Osteoblast (primary cell): ENCODE results near the gene CHCHD3. TPM values are rescaled to one million over a fixed set of nuclear protein-coding genes. Genes with fewer than 3 reads are reported as not detected.

ENCODE experiments used
- DNase-seq: peaks from one replicate; pipeline ENCODE4 v3.0.0; 2011; ENCODE audit warnings: low spot score, mixed read lengths; ENCODE audit not compliant: insufficient read length; ENCODE audit errors: missing footprints
- H2AFZ ChIP-seq: 2 replicates; pipeline ENCODE4 v1.6.0; 2011; ENCODE audit warnings: mild to moderate bottlenecking, low read length
- H3K27ac ChIP-seq: 2 replicates; pipeline ENCODE4 v1.5.1; 2011; ENCODE audit warnings: mild to moderate bottlenecking, low read depth, low read length, moderate library complexity
- H3K27me3 ChIP-seq: 2 replicates; pipeline ENCODE4 v1.6.0; 2012; ENCODE audit warnings: mild to moderate bottlenecking, control low read depth, inconsistent platforms, low read length, moderate library complexity; ENCODE audit not compliant: insufficient read depth
- H3K36me3 ChIP-seq: 2 replicates; pipeline ENCODE4 v1.5.1; 2011; ENCODE audit warnings: mild to moderate bottlenecking, low read length, control low read depth, moderate library complexity; ENCODE audit not compliant: insufficient read depth
- H3K4me1 ChIP-seq: 2 replicates; pipeline ENCODE4 v1.5.1; 2011; ENCODE audit warnings: mild to moderate bottlenecking, low read length, control low read depth, moderate library complexity; ENCODE audit not compliant: insufficient read depth
- H3K4me2 ChIP-seq: 2 replicates; pipeline ENCODE4 v1.6.0; 2011; ENCODE audit warnings: mild to moderate bottlenecking, low read length; ENCODE audit not compliant: insufficient read depth
- H3K4me3 ChIP-seq: fragments of 200-600 bp; sonication (generic); 3 replicates; pipeline ENCODE4 v1.5.1; 2012; ENCODE audit warnings: mild to moderate bottlenecking, low read length, inconsistent platforms; ENCODE audit not compliant: insufficient read depth
- H3K79me2 ChIP-seq: 2 replicates; pipeline ENCODE4 v1.6.0; 2012; ENCODE audit warnings: mild to moderate bottlenecking, low read length, control low read depth, inconsistent platforms; ENCODE audit not compliant: insufficient read depth
- H3K9me3 ChIP-seq: 2 replicates; pipeline ENCODE4 v1.5.1; 2011; ENCODE audit warnings: low read depth, low read length, control low read depth
- H4K20me1 ChIP-seq: 2 replicates; pipeline ENCODE4 v1.6.0; 2012; ENCODE audit warnings: mild to moderate bottlenecking, low read length, control low read depth; ENCODE audit not compliant: insufficient read depth
- CTCF ChIP-seq: IDR thresholded peaks from 2 replicates; pipeline ENCODE4 v1.5.1; 2011; ENCODE audit warnings: mild to moderate bottlenecking, low read depth, low read length, moderate library complexity; ENCODE audit errors: extremely low read depth
- total RNA-seq: library from RNA; depleted of rRNA; stranded (reverse); fragments of >200 nt; gene quantifications from 2 replicates; pipeline ENCODE4 v1.2.3, GENCODE V29; 2012

CHCHD3 gene
- total RNA-seq, 1 donor, result 89.8 TPM

DNA sequence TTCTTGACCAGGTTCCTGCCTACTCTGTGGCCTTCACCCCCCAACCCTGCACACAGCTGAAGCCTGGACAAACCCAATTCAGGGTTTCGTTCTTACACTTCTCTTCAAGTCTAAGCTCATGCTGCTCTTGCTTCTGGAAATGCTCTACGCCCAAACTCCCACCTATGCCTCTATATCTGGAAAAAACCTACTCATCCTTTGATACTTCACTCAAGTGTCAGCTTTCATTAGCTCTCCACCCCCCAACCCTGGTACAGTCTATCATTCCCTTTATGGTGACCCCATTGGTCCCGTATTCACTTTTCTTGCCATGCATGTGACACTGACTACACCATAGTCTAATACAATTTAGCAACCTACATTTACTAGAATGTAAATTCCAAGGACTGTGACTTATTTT is 284.7 kb downstream of the CHCHD3 start:
- no peak overlapping the region for H2AFZ ChIP-seq
- no peak for TF ChIP-seq CTCF
- peaks cover 4% of the 10 kb centered on the region for H3K36me3 ChIP-seq
- H4K20me1 ChIP-seq, result peaks cover 3% of the 10 kb centered on the region
- peaks cover 7% of the 10 kb centered on the region for H3K4me1 ChIP-seq
- H3K4me2 ChIP-seq, result no peak overlapping the region
- H3K27me3 ChIP-seq, result no peaks in the 10 kb centered on the region
- no peak overlapping the region for H3K4me3 ChIP-seq
- no peaks in the 10 kb centered on the region for H3K9me3 ChIP-seq
- no peak overlapping the region for H3K27ac ChIP-seq
- no peaks in the 10 kb centered on the region for H3K79me2 ChIP-seq
- no peak for DNase-seq

DNA sequence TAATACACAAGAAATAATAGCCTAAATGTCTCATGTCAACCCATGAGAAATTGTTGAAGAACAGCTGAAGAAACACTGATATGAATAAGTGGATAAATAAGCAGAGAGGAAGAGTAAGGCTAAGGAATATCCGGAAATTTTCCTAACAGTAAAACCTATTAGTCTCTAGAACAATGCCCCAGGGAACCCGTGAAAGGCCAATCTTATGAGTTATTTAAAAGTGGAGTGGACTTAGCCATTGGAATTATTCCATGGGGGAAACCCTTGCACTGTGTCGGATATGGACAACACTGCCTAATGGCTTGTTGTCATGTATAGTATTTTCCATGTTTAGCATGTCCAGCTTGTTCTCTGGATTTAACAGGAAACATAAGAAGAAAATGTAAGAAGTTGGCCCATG is 288.4 kb downstream of the CHCHD3 start:
- no peak overlapping the region for H3K27ac ChIP-seq
- no peaks in the 10 kb centered on the region for H3K9me3 ChIP-seq
- H2AFZ ChIP-seq, result no peak overlapping the region
- H3K27me3 ChIP-seq, result no peaks in the 10 kb centered on the region
- H4K20me1 ChIP-seq, result peaks cover 3% of the 10 kb centered on the region
- H3K4me1 ChIP-seq, result peaks cover 5% of the 10 kb centered on the region
- peaks cover 4% of the 10 kb centered on the region for H3K36me3 ChIP-seq
- no peaks in the 10 kb centered on the region for H3K79me2 ChIP-seq
- no peak for TF ChIP-seq CTCF
- no peak overlapping the region for H3K4me3 ChIP-seq
- no peak overlapping the region for H3K4me2 ChIP-seq
- DNase-seq, result no peak

DNA sequence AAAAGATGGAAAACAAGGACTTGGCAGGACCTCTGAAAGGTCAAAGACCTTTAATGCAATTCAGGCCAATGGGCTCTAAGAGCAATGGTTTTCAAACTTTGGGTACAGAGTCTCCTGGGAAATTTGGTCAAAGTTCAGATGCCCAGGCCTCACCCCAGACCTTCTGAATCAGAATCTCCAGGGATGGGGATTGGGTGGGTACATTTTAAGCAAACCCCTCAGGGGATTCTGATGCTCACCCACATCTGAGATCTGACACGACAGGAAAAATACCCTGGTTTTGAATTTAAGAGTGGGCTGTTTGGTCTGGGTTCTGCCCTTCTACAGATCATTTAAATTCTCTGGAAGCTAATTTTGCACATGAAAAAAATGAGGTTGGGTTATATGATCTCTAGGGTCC is 290.9 kb downstream of the CHCHD3 start:
- no peak for DNase-seq
- H3K9me3 ChIP-seq, result no peaks in the 10 kb centered on the region
- peaks cover 4% of the 10 kb centered on the region for H3K36me3 ChIP-seq
- TF ChIP-seq CTCF, result no peak
- H3K27ac ChIP-seq, result no peak overlapping the region
- no peak overlapping the region for H3K4me3 ChIP-seq
- H3K4me2 ChIP-seq, result no peak overlapping the region
- H2AFZ ChIP-seq, result no peak overlapping the region
- no peaks in the 10 kb centered on the region for H3K27me3 ChIP-seq
- H3K4me1 ChIP-seq, result no peaks in the 10 kb centered on the region
- H4K20me1 ChIP-seq, result no peaks in the 10 kb centered on the region
- H3K79me2 ChIP-seq, result no peaks in the 10 kb centered on the region

GRCh38 chr7:132790104-132790503 is 291.8 kb downstream of the CHCHD3 start:
- DNase-seq, result no peak
- H2AFZ ChIP-seq, result no peak overlapping the region
- H3K4me1 ChIP-seq, result no peaks in the 10 kb centered on the region
- H3K27me3 ChIP-seq, result no peaks in the 10 kb centered on the region
- H3K36me3 ChIP-seq, result no peaks in the 10 kb centered on the region
- no peaks in the 10 kb centered on the region for H3K79me2 ChIP-seq
- no peaks in the 10 kb centered on the region for H4K20me1 ChIP-seq
- H3K4me3 ChIP-seq, result no peak overlapping the region
- no peak overlapping the region for H3K4me2 ChIP-seq
- H3K9me3 ChIP-seq, result no peaks in the 10 kb centered on the region
- H3K27ac ChIP-seq, result no peak overlapping the region
- no peak for TF ChIP-seq CTCF
